HG02759 (cell line): ENCODE measurements around the gene SCP2.

Experiments
- ATAC-seq: cut with Tn5 transposase; IDR thresholded peaks from one replicate; pipeline ENCODE4 v1.9.1; 2021; ENCODE audit warnings: mild to moderate bottlenecking, moderate library complexity; ENCODE audit not compliant: unreplicated experiment

Gene SCP2

GRCh38 chr1:53079251-53079650 lies 152.2 kb downstream of the SCP2 start:
- no peak for ATAC-seq

- ATAC-seq, result no peak
These were observed 153.0 kb downstream of the SCP2 start for GRCh38 chr1:53080041-53080440.

GRCh38 chr1:53080769-53081168 lies 153.7 kb downstream of the SCP2 start:
- ATAC-seq, result no peak

GRCh38 chr1:53081384-53082066 lies 154.4 kb downstream of the SCP2 start:
- no peak for ATAC-seq

- no peak for ATAC-seq
These were observed 155.9 kb downstream of the SCP2 start for GRCh38 chr1:53082826-53083455.

GRCh38 chr1:53083636-53084588 lies 156.8 kb downstream of the SCP2 start:
- no peak for ATAC-seq

- no peak for ATAC-seq
These were observed 157.5 kb downstream of the SCP2 start for GRCh38 chr1:53084589-53084971.

GRCh38 chr1:53085405-53085804 lies 158.3 kb downstream of the SCP2 start:
- ATAC-seq, result no peak

GRCh38 chr1:53086491-53087070 lies 159.5 kb downstream of the SCP2 start:
- no peak for ATAC-seq

GRCh38 chr1:53087332-53088285 lies 160.5 kb downstream of the SCP2 start:
- no peak for ATAC-seq

GRCh38 chr1:53088616-53089300 lies 161.7 kb downstream of the SCP2 start:
- ATAC-seq, result no peak

- ATAC-seq, result no peak
These were observed 162.6 kb downstream of the SCP2 start for GRCh38 chr1:53089478-53090226.

- no peak for ATAC-seq
These were observed 163.4 kb downstream of the SCP2 start for GRCh38 chr1:53090227-53091147.

GRCh38 chr1:53091841-53092645 lies 165.0 kb downstream of the SCP2 start:
- no peak for ATAC-seq

GRCh38 chr1:53092659-53093450 lies 165.8 kb downstream of the SCP2 start:
- no peak for ATAC-seq

- ATAC-seq, result no peak
These were observed 166.3 kb downstream of the SCP2 start for GRCh38 chr1:53093451-53093754.
